Right lobe of liver (tissue), 6 donors: ENCODE measurements around the gene ITGB3. TPM values are rescaled to one million over a fixed set of nuclear protein-coding genes. Genes with fewer than 3 reads are reported as not detected.

Experiments used
- ATAC-seq, 4 donors: fragments of 200-7000 bp; cut with Tn5 transposase; one replicate each; pipeline ENCODE4 v1.9.1; 2020; ENCODE audit warnings: mild to moderate bottlenecking in 4 of 4, moderate library complexity in 4 of 4
- DNase-seq, 3 donors: peaks; one replicate each; pipeline ENCODE4 v3.0.0-alpha.2; 2020
- H3K27ac ChIP-seq, 3 donors: fragments of 200-600 bp; one replicate each; pipeline ENCODE4 v1.8.0; 2022
- H3K27me3 ChIP-seq, 2 donors: fragments of 200-600 bp; one replicate each; pipeline ENCODE4 v1.8.0; 2022
- H3K36me3 ChIP-seq, 4 donors: fragments of 200-600 bp; sonication (generic) in 1 of 4; one replicate each; pipeline versions ENCODE4 v1.5.1 to v1.8.0; 2017 to 2022; ENCODE audit warnings: control low read depth in 1 of 4
- H3K4me1 ChIP-seq, 4 donors: fragments of 200-600 bp; sonication (generic) in 1 of 4; one replicate each; pipeline versions ENCODE4 v1.5.1 to v1.8.0; 2017 to 2022; ENCODE audit warnings: control low read depth in 1 of 4
- H3K4me3 ChIP-seq, 3 donors: fragments of 200-600 bp; one replicate each; pipeline ENCODE4 v1.8.0; 2022
- H3K9me3 ChIP-seq, 4 donors: fragments of 200-600 bp; sonication (generic) in 1 of 4; one replicate each; pipeline versions ENCODE4 v1.5.1 to v1.8.0; 2017 to 2022; ENCODE audit warnings: control low read depth in 1 of 4
- CTCF ChIP-seq, 4 donors: fragments of 200-600 bp in 3 of 4; fragments of 450-650 bp in 1 of 4; IDR thresholded peaks; one replicate each; pipeline versions ENCODE4 v1.5.1 to v1.8.0; 2016 to 2022; ENCODE audit warnings: antibody characterized with exemption in 4 of 4, mild to moderate bottlenecking in 2 of 4
- POLR2A ChIP-seq: fragments of 450-650 bp; IDR thresholded peaks from one replicate; pipeline ENCODE4 v1.6.1; 2017; ENCODE audit warnings: antibody characterized with exemption, mild to moderate bottlenecking
- WGBS: methylation state at CpG from one replicate; pipeline ENCODE4 v1.1.6; 2018; ENCODE audit warnings: low coverage, low lambda C conversion rate; ENCODE audit not compliant: insufficient coverage; ENCODE audit errors: missing lambda C conversion rate; 5-methylcytosine and 5-hydroxymethylcytosine counted together
- intact Hi-C, 2 donors: fragments of 100-400 bp; cut with DNase I; formaldehyde crosslinking; loops; one replicate each; pipeline versions ENCODE4 v1.11.2 to v1.14.1; 2022
- total RNA-seq, 6 experiments: library from RNA; depleted of rRNA in 2 of 6; stranded (reverse); fragments of >200 nt in 2 of 6; fragmentation: NEBNext Ultra II Directional in 3 of 6; extraction: Animal tissue kit (Norgen Biotek cat#: 25700) in 3 of 6; gene quantifications; one replicate each; pipeline versions ENCODE4 v1.1.0 to v1.2.4, GENCODE V29; 2016 to 2023
- donor health status: DM: no; HTN: yes; CAD: no.
- donor health status: DM: no; HTN: no; CAD: no.
- donor health status: DM: no; HTN: no; CAD: no.
- donor health status: DM: no; HTN: yes; CAD: no.
- donor health status: DM: no; HTN: yes; CAD: no.

ITGB3 gene
- total RNA-seq, 6 experiments from 2014 or later = 2.2 to 8.0 (median 4.8) TPM

- peak in 2 of 3 donors; percentile 57 to 65 for DNase-seq
- no peaks in the 10 kb centered on the region for H3K27me3 ChIP-seq
- H3K36me3 ChIP-seq = no peaks in the 10 kb centered on the region
- peaks cover 0 to 38% (median 7%) of the 10 kb centered on the region in 4 donors for H3K4me1 ChIP-seq
- no peak overlapping the region for H3K4me3 ChIP-seq
- intact Hi-C loops = loop anchor here in 1 of 2 donors (10.0 kb wide), 1 partner anchor 399 kb away; no protein-coding TSS in a partner anchor
- H3K9me3 ChIP-seq = no peaks in the 10 kb centered on the region
- TF ChIP-seq POLR2A (no peak), CTCF (IDR thresholded peaks at IDR 0.05) (no peak)
- H3K27ac ChIP-seq = peak overlapping the region; percentile 16 to 66 (median 38)
- 49% methylated on average over 3 of the region's 3 CpGs for WGBS
- peak; percentile 11 to 50 (median 33) for ATAC-seq
These were observed 28.2 kb upstream of the ITGB3 start for GRCh38 chr17:47225436-47225858.

GRCh38 chr17:47225911-47226688 is 27.5 kb upstream of the ITGB3 start:
- TF ChIP-seq CTCF (IDR thresholded peaks at IDR 0.05) (no peak), POLR2A (no peak)
- ATAC-seq = no peak
- WGBS = 83% methylated on average over 1 of the region's 2 CpGs
- Histone ChIP-seq H3K9me3 (no peaks in the 10 kb centered on the region), H3K27ac (peak overlapping the region in 2 of 3 donors; percentile 38 to 66), H3K27me3 (no peaks in the 10 kb centered on the region), H3K4me3 (no peak overlapping the region), H3K36me3 (no peaks in the 10 kb centered on the region), H3K4me1 (peaks cover 0 to 38% (median 7%) of the 10 kb centered on the region in 4 donors)
- no peak for DNase-seq
- intact Hi-C loops = loop anchor here in 1 of 2 donors (10.0 kb wide), 1 partner anchor 399 kb away; no protein-coding TSS in a partner anchor

- no peaks in the 10 kb centered on the region for H3K36me3 ChIP-seq
- no peak overlapping the region for H3K4me3 ChIP-seq
- ATAC-seq (no peak), DNase-seq (no peak)
- H3K9me3 ChIP-seq = no peaks in the 10 kb centered on the region
- intact Hi-C loops = loop anchor here in 1 of 2 donors (10.0 kb wide), 1 partner anchor 397 kb away; no protein-coding TSS in a partner anchor
- no peak overlapping the region for H3K27ac ChIP-seq
- H3K4me1 ChIP-seq = peaks cover 0 to 54% (median 7%) of the 10 kb centered on the region in 4 donors
- no peaks in the 10 kb centered on the region for H3K27me3 ChIP-seq
- 86% methylated on average over 2 of the region's 2 CpGs for whole genome bisulfite sequencing
- TF ChIP-seq CTCF (IDR thresholded peaks at IDR 0.05) (no peak), POLR2A (no peak)
These were observed 25.8 kb upstream of the ITGB3 start for GRCh38 chr17:47227862-47228261.

DNA sequence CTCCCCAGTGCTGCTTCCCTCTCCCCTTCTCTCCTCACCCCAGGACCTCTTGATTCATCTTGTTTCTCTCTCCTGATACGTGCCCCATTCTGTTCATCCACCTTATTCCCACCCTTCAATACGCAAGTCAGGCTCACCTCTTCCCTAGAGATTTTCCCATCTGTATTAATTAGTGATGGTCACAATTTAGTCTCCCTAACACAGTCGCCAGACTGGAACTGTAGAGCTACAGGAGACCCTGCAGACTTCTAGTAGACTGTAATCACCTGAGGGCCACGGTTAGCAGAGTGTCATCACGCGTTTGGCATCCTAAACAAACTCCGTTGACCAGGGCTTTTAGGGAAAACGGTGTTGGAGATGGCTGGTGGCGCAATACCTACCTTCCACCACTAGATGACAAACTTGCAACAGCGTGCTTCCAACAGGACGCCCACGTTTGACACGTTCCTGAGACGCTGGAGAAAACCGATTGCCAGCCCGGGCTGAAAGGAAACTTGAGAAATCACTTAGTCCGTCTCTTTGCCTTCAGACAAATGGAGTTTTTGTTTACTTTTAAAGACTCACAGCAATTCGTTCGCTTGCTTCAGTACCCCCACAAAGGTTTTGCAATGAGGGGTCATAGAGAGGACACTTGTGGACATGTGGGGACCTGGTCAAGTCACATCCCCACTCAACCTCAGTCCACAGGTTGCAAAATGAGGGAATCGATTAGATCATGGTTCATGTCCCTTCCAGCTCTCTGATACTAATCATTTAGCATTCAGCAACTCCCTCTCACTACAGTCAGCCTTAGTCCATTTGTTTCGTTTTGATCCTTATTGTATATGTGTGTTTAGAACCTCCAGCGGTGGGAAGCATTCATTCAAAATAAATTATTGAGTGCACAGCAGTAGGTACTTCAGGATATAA is 23.8 kb upstream of the ITGB3 start:
- peak overlapping the region; percentile 34 to 54 (median 50) for H3K4me3 ChIP-seq
- no peaks in the 10 kb centered on the region for H3K9me3 ChIP-seq
- intact Hi-C loops = loop anchor here in 1 of 2 donors (10.0 kb wide), 2 partner anchors 85 to 395 kb away; no protein-coding TSS in a partner anchor
- peak overlapping the region; percentile 41 to 90 (median 82) for H3K27ac ChIP-seq
- no peaks in the 10 kb centered on the region for H3K27me3 ChIP-seq
- TF ChIP-seq CTCF (IDR thresholded peaks at IDR 0.05) (peak; percentile 96 to 98 (median 96)), POLR2A (peak; percentile 56)
- ATAC-seq (peak; percentile 79 to 88 (median 85)), DNase-seq (peak; percentile 84 to 92 (median 90))
- H3K4me1 ChIP-seq = peaks cover 0 to 35% (median 2%) of the 10 kb centered on the region in 4 donors
- WGBS = 5% methylated on average over 19 of the region's 22 CpGs
- no peaks in the 10 kb centered on the region for H3K36me3 ChIP-seq
